ENCODE data around the gene PPP1R3G.

The PPP1R3G gene

DNA sequence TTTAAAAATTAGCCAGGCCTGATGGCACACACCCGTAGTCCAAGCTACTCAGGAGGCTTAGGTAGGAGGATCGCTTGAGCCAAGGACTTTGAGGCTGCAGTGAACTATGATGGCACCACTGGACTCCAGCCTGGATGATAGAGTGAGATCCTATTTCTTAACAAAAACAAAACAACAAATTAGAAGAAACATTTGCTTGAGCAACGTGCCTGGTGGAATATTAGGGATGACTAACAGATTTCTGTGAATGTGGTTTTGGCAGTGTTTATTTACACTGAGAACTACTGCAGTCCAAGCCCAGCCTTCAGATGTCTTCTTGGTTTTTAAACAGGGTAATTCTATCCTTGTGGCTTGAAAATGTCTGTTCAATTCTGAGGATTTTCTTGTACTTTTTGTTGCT is 9.2 kb downstream of the PPP1R3G start:
- no peak for DNase-seq (ENCODE audit: low spot score)

DNA sequence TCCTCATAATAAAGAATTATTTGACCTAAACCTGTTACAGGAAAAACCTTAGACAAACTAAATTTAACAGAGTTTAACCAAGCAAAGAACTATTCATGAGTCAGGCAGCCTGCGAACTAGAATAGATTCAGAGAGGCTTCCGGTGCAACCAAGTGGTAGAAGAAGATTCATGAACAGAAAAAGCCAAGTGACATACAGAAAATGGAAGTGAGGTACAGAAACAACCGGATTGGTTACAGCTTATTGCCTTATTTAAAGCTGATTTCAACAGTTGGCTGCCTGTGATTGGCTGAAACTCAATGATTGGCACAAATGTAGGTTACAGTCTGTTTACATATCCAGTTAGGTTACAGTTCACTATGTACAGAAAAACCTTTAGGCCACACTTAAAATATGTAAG is 10.1 kb downstream of the PPP1R3G start:
- DNase-seq (ENCODE audit: low spot score), result no peak

DNA sequence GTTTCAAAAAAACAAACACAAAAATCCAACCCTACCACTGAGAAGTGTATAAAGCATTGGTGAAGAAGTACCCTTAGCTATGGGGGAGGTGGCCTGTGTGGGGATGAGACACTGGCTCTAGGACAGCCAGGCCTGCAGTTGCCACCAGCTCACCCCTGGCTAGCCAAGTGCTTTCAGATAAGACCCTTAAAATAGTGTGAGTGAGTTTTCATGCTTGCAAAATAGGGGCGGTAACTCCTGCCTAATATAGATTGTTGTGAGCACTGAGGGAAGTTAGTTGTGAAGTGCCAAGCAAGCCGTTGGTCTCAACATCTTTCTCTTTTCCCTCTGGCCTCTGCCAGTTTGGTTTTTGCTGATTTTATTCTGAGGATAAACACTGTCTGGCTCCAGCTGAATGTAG is 11.3 kb downstream of the PPP1R3G start:
- DNase-seq (ENCODE audit: low spot score), result no peak

DNA sequence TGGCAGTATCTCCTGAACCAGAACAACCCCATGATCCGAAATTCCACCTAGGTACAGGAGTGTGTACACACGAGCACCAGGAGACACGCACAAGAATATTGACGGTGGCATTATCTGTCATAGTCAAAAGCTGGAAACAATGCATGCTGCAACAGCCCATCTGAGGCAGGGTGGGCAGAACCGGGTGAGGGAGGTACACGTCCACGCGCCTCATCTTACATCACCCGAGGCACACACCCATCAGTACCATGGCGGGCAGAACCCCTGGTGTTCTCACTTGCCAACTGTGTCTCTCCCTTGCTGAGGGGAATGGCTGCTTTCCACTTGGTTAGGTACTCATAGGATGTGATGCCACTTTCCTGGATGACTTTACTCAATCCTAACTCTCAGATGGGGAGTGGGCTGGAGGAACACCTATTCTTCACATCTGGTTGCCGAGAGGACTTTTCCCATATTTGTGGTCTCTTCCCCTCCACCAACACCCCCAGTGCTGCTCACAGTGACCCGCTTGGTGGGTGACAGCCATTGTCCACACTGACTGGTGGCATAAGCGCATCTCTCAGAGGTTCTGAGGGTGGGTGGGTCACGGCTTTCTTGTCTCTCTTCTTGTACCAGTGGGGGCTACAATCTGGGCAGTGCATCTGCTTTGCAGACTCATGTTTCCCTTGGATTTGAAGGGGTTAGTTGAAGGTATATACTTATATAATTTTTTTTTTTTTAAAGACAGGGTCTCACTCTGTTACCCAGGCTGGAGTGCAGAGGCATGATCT is 13.5 kb downstream of the PPP1R3G start:
- no peak for DNase-seq (ENCODE audit: low spot score)

DNA sequence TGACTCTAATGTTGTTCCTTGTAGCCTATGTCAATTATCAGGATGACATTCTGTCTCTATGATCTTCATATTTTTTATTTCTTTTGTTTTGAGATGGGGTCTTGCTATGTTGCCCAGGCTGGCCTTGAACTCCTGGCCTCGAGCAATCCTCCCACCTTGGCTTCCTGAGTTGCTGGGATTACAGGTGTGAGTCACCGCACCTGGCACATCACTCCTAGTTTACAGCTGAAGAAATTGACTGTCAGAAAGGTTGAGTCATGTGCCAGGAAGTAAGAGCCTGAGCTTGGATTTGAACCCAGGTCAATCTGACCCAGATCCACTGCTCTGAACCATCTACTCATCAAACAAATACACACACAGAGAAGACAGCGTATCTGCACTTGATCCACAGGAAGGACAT is 14.4 kb downstream of the PPP1R3G start:
- no peak for DNase-seq (ENCODE audit: low spot score)

DNA sequence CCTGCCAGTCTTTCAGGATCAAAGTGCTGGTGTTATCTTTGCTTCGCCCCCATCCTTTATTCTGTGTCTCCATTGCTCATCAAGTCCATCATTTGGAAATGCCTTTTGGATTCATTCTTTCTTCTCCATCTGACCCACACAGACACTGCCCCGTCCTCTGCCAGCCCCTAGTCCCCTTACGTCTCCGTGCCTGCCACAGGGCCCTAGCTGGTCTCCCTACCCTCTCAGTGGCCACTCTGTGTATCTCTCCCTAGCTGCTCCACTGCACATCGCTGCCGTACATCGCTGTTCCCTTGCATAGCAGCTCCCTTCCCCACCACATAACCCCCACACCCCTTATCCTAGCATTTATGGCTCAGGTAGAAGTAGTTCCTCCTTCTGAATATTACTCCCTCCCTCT is 15.7 kb downstream of the PPP1R3G start:
- DNase-seq (ENCODE audit: low spot score), result no peak

DNA sequence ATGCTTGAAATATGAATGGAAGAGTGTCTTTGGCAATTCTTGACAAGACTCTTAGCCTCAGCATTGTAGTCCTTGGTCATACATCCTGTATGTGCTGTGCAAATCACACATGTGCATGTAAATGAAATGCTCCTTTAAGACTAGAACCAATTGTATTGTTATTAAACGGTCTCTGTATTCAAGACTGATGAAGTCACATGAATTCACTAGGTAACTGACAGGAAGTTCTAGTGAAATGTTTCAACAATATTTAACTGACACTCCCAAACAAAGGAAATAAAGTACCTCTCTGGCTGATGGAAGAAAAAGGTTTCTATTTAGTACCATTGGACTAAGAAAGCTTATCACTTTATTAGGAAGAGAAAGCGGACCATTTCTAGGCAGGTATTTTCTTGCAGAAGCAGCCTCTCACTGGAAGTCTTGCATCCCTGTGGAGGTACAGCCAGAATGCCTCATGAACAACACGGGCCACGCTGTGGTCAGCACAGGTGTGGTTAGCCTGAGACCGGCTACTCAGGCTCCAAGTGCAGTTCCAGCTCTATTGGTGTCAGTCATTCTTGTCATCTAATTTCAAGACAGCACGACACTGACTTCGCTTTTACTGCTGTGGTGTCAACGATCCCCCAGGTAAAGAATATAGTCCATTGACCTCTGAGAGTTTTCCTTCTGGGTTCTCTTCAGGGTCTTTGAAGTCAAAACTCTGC is 17.3 kb downstream of the PPP1R3G start:
- no peak for DNase-seq (ENCODE audit: low spot score)

DNA sequence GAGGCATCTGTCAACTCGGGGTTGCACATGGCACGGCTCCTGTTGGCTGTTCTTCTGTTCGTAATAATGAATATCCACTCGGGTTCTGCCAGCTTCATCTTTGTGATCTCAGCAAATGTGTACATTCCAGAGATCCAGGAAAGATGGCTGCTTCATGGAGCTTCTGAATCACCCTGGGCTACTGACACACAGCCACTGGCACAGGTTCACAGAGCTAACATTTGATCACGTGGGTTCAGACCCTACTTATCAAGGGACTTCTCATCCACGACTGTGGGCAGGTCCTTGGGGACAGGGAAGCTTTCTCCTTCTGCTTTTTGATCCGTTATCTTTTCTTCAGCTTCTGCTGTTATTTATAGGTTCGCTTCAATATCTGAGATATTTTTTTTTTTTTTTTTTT is 18.1 kb downstream of the PPP1R3G start:
- DNase-seq (ENCODE audit: low spot score), result no peak

DNA sequence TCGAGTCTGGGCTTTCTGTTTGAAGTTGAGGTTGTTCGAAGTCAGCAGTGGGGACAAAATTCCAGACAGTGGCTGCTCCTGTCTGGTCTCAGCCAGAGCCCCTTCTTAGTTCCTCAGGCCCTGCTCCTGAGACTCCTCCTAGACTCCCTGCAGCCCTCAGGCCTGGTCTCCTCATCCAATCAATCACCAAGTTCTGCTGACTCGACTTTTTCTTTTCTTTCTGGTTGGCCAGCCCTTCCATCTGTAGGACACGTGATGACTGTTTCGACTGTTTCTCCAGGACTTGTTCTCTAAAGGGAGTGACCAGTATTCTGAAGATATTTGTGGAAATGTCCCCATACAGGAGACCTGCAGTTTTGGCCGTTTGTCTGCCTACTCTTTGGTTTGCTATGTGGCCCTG is 19.5 kb downstream of the PPP1R3G start:
- no peak for DNase-seq (ENCODE audit: low spot score)

DNA sequence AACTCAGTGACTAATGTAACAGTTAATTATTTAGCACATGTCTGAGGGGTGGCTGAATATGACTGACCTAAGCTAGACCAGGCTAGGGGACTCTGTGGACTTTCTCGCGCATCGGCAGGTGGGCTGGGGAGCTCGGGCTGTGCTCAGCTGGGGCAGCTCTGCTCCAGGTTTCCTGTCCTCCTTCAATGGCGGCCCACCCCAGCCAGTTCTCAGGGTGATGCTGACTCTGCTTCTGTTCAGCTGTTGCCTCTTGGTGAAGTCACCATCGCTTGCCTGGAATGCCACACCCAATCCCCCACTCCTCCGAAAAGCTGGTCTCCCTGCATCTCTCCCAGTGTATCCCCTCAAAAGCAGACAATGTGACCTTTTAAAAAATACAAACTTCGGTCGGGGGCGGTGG is 20.0 kb downstream of the PPP1R3G start:
- no peak for DNase-seq (ENCODE audit: low spot score)

DNA sequence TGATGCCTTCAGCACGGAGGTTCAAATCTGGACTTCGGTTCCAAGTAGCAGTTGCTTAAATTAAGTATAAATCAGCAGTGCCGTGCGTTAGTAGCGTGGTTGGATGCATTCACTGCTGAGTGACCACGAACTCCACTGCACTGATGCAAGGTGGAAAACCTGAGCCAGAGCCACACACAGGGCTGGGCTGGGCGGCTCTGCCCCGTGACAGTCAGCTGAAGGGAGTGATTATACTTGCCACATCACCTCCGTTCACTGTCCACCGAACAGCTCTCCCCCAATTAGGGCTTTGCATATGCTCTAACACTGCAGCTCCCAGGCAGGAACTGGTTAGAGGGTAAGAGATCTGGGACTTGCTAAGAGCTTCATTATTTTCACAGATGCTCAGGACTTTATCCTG is 22.2 kb downstream of the PPP1R3G start:
- DNase-seq (ENCODE audit: low spot score), result no peak

DNA sequence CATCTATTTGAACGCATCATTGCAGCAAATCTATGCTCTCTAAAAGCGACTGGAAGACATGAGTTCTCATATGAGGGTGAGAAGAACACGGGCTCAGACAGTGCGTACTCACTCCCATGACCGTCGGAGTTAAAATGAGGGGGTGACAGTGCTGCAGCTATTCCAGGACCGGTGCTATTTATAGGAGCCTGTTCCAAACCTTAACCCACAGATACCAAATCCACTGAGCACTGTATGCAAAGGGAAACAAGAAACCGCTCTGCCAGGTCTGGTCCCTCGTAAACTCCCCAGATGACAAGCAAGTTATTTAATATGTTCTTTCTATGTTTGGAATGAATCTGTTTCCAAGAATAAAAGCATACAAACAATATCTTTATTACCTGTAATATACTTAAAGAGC is 22.9 kb downstream of the PPP1R3G start:
- no peak for DNase-seq (ENCODE audit: low spot score)

DNA sequence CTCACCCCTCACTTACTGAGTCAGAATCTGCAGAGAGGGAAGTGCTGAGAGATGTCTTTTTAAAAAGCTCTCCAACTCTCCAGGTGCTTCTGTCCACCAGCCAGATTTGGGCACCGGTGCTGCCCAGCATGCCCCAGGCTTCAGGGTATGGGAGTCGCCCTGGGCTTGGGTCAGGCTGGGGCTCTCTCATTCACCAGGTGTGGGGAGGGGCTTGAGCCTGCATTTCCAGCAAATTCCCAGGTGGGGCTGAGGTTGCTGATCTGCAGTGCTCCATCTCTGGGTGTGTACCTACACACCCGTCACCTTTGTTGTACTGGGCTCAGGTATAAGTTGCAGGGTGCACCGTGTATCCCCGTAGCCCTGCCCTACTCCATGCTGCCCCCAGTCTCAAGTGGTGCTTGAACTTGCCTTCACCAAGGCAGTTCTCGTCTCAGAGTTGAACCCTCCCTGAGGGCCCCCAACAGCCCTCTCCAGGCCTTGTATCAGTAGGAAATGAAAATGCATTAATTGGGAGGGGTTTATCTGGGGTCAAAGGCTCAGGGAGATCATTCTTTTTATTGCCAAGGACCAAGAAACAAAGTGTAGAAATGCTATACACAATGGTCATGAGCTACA is 23.5 kb downstream of the PPP1R3G start:
- DNase-seq (ENCODE audit: low spot score), result no peak

DNA sequence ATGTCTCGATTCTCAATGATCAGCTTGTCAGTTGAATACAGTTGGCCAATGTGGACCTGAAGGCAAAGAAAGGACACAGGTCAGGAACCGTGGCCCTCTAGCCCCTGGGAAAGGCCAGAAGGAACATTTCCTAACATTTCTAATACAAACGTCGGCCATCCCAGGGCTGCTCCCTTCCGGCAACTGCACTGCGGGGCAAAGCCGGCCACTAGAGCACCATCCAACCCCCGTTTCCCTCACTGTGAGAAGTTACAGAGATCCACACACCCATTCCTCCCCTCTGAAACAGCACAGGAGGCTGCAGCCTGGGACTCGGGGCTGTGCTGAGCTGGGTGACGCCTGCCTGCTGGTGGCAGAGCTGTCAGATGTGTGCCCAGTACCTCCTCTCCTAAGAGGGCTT is 24.3 kb downstream of the PPP1R3G start:
- DNase-seq (ENCODE audit: low spot score), result no peak

DNA sequence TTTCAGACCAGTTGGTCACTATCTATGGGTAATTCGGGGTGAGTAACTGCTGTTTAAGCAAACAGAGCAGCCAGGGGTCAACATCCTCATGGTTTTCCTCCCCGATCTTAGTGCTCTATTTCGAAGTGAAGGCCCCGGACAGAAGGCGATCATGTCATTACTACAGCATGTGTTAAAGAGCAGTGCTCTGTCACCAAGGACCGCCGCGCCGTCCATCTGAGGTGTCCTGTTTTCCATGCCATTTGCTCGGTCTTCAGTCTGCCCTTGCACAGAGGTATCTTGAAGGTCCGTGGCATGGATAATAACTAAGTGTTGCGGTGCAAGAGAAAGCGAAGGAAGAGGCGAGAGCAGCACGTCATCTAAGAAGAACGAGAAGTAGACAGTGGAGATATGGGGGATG is 25.1 kb downstream of the PPP1R3G start:
- DNase-seq (ENCODE audit: low spot score), result no peak

DNA sequence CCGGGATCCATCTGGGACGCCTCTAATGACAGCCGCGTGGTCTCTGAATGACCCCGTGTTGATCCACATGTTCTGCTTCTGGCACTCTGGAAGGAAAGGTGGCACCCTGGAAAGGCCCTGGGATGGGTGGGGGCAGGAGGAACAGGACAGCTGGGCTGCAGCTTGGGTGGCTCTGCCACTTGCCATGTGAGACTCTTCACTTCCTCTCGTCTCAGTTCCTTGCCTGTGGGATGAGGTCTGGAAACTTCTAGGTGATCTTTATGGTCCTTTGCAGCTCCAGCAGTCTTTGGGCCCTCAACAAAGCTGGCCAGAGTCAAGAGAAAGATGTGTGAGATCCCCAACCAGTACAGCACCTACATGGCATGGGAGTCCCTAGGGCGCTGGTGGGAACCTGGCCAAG is 26.5 kb downstream of the PPP1R3G start:
- no peak for DNase-seq (ENCODE audit: low spot score)

DNA sequence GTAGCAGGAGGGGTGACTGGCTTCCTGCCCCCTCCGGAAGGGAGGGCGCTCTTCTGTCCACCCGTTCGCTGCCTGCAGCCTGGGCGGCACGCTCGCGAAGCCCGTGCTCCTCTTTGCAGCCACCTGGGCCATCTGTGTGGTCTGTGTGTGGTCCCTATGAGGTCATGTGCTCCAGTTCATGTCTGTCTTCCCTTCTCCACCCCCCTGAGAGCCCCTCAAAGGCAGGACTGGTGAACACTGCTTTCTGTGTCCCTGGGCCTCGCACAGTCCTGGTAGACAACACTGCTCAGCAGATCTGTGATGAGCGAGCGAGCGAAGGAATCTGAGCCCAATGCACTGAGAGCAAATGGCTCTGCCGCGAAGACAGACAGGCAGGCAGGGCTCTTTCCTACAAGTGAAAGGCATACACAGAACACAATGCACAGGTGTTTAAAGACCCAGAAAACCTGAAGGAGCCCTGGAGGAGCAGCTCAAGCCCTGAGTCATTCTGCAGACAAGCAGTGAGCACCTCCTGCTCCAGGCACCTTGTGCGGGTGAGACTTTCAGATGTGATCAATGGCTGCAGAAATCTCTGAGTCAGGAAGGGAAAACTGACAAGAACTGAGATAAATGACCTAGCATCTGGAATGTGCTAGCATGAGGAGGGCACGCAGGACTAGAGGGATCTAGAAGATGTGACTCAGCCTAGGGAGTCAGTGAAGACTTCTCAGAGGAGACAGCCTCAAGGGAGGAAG is 27.1 kb downstream of the PPP1R3G start:
- no peak for DNase-seq (ENCODE audit: low spot score)

DNA sequence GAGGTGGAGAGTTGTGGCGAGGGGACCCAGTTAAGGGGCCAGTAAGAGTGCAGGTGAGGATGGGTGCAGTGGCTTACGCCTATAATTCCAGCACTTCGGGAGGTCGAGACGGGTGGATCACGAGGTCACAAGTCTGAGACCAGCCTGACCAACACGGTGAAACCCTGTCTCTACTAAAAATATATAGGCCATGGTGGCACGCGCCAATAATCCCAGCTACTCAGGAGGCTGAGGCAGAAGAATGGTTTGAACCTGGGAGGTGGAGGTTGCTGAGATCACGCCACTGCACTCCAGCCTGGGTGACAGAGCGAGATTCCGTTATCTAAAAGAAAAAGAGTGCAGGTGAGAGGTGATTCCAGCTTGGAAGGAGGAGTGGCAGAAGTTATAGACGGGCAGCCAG is 28.0 kb downstream of the PPP1R3G start:
- no peak for DNase-seq (ENCODE audit: low spot score)

DNA sequence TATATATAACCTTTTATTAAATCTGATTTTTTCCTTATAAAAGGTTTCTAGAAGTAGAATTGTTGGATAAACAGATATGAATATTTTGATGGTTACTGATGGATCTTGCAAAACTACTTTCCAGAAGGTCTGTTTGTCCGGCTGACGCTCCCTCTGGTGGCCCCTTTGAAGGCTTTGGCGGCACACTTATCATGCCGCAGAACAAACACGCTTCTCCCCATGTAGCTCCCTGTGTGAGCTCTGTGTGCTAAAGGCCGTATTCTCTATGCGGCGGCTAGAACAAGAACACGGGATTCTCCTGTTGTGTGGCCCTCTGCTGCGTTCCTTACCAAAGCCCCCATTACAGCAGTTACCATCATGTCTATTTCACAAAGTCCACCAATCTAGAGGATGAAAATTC is 30.0 kb downstream of the PPP1R3G start:
- no peak for DNase-seq (ENCODE audit: low spot score)

DNA sequence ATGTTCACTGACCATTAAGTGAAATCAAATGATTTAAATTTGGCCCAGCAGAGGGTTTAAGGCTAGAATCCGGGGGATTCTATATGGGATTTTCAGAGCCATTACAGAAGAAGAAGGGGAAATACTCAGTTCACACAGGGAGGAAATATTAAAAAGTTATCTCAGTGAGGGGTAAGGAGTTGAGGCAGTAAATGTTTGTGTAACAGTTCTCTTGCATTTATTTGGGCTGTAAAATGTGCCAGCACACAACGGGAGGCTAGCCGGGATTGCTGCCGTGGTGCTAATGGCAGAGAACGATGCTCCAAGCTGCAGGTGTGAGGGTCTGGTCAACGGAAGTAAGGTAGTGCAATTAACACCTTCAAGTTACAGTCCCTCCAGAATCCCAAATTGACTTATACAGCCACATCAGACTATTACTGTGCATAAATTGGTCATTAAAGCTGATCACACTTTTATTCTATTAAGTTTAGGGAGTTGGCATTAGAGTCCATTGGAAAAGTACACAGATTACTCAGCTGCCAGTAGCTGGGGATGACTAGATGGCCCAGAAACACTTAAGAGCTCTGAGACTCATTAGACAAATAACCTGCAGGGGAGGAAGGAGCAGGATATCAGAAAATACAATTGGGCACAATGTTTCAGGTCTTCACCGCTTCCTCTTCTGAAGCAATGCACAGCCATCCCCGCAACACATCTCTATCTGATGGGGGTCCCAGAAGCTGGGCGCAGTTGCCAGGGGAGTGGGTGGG is 31.3 kb downstream of the PPP1R3G start:
- DNase-seq (ENCODE audit: low spot score), result no peak

DNA sequence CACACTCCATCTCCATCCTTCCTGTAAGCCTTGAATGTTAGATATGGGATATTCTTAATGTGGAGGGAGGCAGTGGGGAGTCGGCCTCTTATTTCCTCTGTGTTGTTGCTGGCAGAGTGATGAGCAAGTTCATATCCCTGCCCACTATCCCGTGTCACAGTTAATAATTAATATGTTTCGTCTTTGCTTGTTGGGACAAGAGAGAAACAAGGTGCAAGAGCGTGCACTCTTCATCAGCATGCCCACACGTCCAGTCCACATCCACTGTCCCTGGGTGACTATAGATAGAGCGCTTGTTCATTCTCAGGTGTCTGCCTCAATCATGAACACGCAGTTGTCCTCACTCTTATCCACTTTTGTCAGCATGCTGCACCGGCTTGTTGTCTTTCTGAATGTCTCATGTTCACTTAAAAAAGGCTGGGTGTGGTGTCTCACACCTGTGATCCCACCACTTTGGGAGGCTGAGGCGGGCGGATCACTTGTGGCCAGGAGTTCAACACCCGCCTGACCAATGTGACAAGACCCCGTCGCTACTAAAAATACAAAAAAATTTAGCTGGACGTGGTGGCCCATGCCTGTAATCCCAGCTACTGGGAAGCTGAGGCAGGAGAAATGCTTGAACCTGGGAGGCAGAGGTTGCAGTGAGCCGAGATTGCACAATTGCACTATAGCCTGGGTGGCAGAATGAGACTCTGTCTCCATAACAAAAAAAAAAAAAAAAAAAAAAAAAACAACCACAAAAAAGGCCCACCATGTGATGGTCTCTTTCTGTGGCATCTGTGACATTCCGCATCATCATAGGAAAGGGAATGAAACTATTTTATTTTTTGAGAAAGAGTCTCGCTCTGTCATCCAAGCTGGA is 34.2 kb downstream of the PPP1R3G start:
- DNase-seq (ENCODE audit: low spot score), result no peak

Measured in iPS-NIHi11 (cell line).